Nephron (organoid): ENCODE data around the gene MLYCD.

Experiments used
- H3K27ac Mint-ChIP-seq, 3 experiments: 2 replicates each; pipeline ENCODE4 v1.8.0; 2020; ENCODE audit warnings: mixed read lengths in 3 of 3, mild to moderate bottlenecking in 2 of 3, moderate library complexity in 1 of 3
- H3K27me3 Mint-ChIP-seq: 2 replicates; pipeline ENCODE4 v1.8.0; 2021; ENCODE audit warnings: low read depth, mild to moderate bottlenecking, moderate library complexity, mixed read lengths
- H3K36me3 Mint-ChIP-seq: 2 replicates; pipeline ENCODE4 v1.8.0; 2020; ENCODE audit warnings: low read depth, mixed read lengths
- H3K4me1 Mint-ChIP-seq: 2 replicates; pipeline ENCODE4 v1.8.0; 2020; ENCODE audit warnings: mixed read lengths
- H3K4me3 Mint-ChIP-seq, 3 experiments: 2 replicates each; pipeline ENCODE4 v1.8.0; 2020; ENCODE audit warnings: mild to moderate bottlenecking in 3 of 3, mixed read lengths in 3 of 3, moderate library complexity in 2 of 3
- H3K9me3 Mint-ChIP-seq: 2 replicates; pipeline ENCODE4 v1.8.0; 2020; ENCODE audit warnings: mixed read lengths
- TF ChIP-seq, protein P1 (sequence below), 3 experiments: fragments of 200-600 bp; sonication (generic); IDR thresholded peaks; one replicate each; pipeline ENCODE4 v1.5.0; 2021; ENCODE audit warnings: antibody characterized with exemption in 3 of 3; ENCODE audit not compliant: unreplicated experiment in 3 of 3

Gene MLYCD

DNA sequence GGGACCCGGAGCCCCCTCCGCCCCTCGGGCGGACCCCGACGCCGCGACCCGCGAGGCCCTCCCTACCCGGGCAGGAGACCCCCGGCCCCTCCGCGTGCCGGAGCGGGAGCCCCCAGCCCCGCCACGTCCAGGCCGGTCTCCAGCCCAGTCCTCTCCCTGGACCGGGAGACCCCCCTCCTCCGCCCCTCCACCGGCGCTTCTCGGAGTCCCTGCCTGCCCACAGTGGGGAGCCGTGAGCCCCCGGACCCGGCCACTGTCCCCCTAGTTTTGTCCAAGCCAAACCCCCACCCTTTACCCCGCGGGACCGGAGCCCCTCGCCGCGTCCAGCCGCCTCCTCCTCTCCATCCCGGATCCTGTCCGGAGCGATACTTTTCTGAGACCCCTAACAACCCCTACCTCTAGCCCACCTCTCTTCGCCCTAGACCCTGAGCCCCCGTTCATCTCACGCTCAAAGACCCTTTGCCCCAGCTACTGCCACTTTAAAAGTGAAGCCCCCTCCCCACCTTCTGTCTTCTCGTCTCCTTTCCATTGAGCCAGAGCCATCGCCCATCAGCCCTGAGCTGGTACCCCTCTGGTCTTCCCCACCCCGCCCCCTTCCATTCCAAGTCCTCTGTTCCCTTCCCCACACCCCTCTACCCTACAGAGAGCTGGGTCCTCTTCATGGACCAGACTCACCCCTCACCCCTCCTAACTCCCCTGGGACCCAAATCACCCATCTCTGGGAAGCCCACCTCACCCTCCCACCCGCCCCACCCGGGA is 70.2 kb downstream of the MLYCD start:
- peak overlapping the region; percentile 69 to 80 (median 77) for H3K4me3 Mint-ChIP-seq
- H3K27me3 Mint-ChIP-seq: peaks cover 43% of the 10 kb centered on the region

DNA sequence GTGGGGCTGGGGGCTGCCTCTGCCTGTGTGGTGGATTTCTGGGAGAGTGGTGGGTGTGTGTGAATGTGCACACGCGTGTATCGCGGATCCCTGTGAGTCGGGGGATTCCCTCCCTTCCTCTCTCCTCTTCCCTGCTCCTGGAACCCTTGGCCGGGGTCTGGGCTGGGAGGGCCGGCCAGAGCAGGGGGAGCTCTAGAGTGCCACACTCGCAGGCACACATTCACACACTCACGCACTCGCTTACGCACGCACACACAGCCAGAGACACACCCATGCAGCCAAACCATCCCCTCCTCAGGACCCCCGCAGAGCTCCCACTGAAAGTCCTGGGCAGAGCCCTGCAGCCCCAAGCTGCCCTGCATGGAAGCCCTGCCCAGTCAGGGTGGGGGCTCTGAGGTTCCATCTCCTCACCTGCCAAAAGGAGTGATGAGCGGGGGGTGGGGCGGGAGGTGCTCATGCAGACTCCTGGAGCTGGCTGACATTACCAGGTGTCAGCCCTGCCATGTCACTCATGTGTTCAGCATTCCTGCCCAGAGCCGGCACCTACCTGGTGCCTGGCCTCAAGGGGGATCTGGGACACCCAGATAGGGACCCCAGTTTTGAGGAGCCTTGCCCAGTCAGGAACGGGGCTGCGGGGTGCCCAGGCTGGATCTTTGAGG is 71.0 kb downstream of the MLYCD start:
- Mint-ChIP-seq H3K4me1 (no peaks in the 10 kb centered on the region), H3K27ac (no peak overlapping the region), H3K4me3 (peak overlapping the region; percentile 68 to 72 (median 72)), H3K9me3 (no peaks in the 10 kb centered on the region), H3K36me3 (no peaks in the 10 kb centered on the region), H3K27me3 (peaks cover 38% of the 10 kb centered on the region)
- TF ChIP-seq, protein P1, sequence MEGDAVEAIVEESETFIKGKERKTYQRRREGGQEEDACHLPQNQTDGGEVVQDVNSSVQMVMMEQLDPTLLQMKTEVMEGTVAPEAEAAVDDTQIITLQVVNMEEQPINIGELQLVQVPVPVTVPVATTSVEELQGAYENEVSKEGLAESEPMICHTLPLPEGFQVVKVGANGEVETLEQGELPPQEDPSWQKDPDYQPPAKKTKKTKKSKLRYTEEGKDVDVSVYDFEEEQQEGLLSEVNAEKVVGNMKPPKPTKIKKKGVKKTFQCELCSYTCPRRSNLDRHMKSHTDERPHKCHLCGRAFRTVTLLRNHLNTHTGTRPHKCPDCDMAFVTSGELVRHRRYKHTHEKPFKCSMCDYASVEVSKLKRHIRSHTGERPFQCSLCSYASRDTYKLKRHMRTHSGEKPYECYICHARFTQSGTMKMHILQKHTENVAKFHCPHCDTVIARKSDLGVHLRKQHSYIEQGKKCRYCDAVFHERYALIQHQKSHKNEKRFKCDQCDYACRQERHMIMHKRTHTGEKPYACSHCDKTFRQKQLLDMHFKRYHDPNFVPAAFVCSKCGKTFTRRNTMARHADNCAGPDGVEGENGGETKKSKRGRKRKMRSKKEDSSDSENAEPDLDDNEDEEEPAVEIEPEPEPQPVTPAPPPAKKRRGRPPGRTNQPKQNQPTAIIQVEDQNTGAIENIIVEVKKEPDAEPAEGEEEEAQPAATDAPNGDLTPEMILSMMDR (IDR thresholded peaks at IDR 0.05; ENCODE audit: unreplicated experiment in 3 of 3): no peak

More for the DNA sequence above, 70.2 kb downstream of the MLYCD start:
- H3K27ac Mint-ChIP-seq: no peak overlapping the region
- TF ChIP-seq, protein P1 (IDR thresholded peaks at IDR 0.05; ENCODE audit: unreplicated experiment in 3 of 3): no peak
- no peaks in the 10 kb centered on the region for H3K36me3 Mint-ChIP-seq
- no peaks in the 10 kb centered on the region for H3K9me3 Mint-ChIP-seq
- H3K4me1 Mint-ChIP-seq: no peaks in the 10 kb centered on the region

DNA sequence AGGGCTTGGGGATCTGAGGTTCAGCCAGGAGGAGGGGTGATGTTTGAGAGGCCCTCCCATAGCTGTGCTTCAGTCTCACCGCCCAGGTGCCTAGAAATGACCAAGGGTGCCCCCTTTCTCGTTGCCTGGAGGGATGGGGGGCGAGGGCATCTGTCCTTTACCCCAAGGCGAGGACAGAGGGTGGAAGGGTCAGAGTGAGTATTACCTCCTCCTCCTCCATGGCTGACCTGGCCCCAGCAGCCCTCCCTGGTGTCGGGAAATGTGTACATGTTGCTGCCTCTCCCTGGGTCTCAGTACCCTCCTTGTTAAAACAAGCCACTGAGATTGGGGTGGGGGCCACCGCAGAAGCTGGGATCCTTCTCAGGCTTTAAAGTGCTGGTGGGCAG is 71.5 kb downstream of the MLYCD start:
- Mint-ChIP-seq H3K27ac (no peak overlapping the region), H3K4me1 (no peaks in the 10 kb centered on the region), H3K27me3 (peaks cover 38% of the 10 kb centered on the region), H3K4me3 (peak overlapping the region in 1 of 3 experiments; percentile 41), H3K36me3 (no peaks in the 10 kb centered on the region), H3K9me3 (no peaks in the 10 kb centered on the region)
- TF ChIP-seq, protein P1 (IDR thresholded peaks at IDR 0.05; ENCODE audit: unreplicated experiment in 3 of 3): no peak

DNA sequence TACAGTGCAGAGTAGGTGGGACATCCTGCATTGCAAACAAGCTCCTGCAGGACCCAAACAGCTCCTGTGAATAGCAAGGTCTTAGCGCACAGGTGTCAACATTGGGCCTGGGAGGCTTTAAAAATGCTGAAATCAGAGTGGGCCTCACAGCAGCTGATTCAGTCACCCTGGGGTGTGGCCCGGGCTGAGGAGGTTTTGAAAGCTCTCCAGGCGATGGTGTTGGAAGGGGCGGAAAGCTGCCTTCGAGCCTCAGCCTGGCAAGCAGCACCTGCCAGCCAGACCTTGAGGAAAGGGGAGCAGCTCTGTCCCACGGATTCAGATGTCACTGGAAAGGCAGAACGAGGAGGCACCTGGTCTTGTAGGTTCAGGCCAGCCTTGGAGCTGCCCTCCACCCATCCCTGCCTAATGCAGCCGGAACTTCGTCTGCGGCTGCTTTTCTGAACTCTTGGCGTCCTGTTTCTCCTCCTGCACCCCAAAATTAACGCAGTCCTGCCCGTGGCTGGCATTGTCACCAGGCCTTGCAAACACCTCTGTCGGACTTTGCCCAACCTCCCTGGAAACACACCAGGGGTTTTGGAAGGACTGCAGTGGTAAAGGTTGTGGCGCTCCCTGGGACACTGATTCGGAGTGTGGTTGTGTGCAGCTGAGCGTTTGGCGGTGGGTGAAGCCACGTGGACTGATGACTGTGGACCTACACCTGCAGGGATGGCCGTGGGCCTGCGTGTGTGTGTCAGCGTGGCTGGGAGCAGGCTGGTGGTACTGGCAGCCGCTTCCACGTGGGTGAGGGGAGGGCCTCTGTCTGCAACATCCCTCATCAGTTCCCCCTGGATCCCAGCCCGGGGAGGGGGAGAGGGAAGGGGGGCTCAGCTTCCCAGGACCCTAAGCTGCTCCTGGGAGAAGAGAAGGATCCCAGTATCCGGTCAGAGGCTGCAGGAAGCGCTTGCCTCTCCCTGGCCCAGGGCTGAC is 72.5 kb downstream of the MLYCD start:
- peak overlapping the region in 1 of 3 experiments; percentile 29 for H3K4me3 Mint-ChIP-seq
- TF ChIP-seq, protein P1 (IDR thresholded peaks at IDR 0.05; ENCODE audit: unreplicated experiment in 3 of 3): no peak
- H3K4me1 Mint-ChIP-seq: no peaks in the 10 kb centered on the region
- H3K9me3 Mint-ChIP-seq: no peaks in the 10 kb centered on the region
- no peak overlapping the region for H3K27ac Mint-ChIP-seq
- peaks cover 43% of the 10 kb centered on the region for H3K27me3 Mint-ChIP-seq
- no peaks in the 10 kb centered on the region for H3K36me3 Mint-ChIP-seq

DNA sequence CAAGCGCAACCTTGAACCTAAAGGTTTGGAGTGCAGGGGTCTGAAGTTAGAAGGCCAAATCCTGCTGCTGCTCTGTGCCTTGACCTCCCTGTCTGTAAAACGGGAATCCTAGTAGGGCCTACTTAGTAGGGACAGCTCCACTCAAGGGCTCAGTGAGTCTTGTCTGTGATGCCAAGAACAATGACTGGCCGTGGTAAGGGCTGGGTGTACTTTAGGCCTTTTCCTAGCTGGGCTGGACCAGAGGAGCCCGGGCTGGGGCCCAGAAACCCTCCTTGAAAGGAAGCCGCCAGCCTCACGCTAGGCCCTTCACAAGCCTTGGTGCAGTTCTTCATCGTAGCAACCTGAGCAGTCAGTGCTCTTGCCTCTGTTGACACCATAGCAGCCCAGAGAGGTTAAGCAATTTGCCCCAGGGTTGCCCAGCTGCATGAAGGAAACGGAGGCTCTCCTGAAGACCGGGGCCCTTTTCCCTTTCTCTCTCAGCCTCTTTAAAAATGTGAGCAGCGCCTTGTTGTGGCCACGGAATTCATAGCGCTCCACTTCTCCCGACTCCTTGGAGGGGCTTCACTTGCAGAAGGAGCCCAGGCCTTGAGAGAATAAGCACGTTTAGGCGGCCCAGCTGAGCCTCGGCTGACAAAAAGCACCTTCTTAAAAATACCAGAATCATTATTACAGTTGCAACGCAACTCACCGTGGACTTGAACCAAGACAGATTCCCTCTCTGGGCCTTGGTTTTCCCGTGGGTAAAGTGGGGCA is 73.5 kb downstream of the MLYCD start:
- Mint-ChIP-seq H3K27me3 (peaks cover 47% of the 10 kb centered on the region), H3K36me3 (no peaks in the 10 kb centered on the region), H3K4me1 (no peaks in the 10 kb centered on the region), H3K4me3 (no peak overlapping the region), H3K9me3 (no peaks in the 10 kb centered on the region), H3K27ac (no peak overlapping the region)
- TF ChIP-seq, protein P1 (IDR thresholded peaks at IDR 0.05; ENCODE audit: unreplicated experiment in 3 of 3): no peak
